Tibial artery (tissue), 4 donors: ENCODE results near the gene ZSCAN9.

ENCODE experiments used
- DNase-seq, 2 donors: peaks; one replicate each; pipeline ENCODE4 v3.0.0-alpha.2; 2019
- H3K27ac ChIP-seq, 2 donors: fragments of 200-600 bp; sonication (generic) in 1 of 2; 1 replicate in 1 of 2; 2 replicates in 1 of 2; pipeline ENCODE4 v1.5.1; 2018 to 2019; ENCODE audit warnings: mild to moderate bottlenecking in 1 of 2
- H3K27me3 ChIP-seq, 2 donors: fragments of 200-600 bp; sonication (generic) in 1 of 2; one replicate each; pipeline versions ENCODE4 v1.5.1 to v1.6.0; 2016 to 2019
- H3K36me3 ChIP-seq, 3 donors: fragments of 200-600 bp; sonication (generic) in 2 of 3; one replicate each; pipeline ENCODE4 v1.5.1; 2016 to 2019; ENCODE audit warnings: mild to moderate bottlenecking in 2 of 3
- H3K4me1 ChIP-seq, 4 donors: fragments of 200-600 bp; sonication (generic) in 2 of 4; 1 replicate in 3 of 4; 2 replicates in 1 of 4; pipeline ENCODE4 v1.5.1; 2016 to 2019
- H3K4me3 ChIP-seq, 2 donors: fragments of 200-600 bp; sonication (generic) in 1 of 2; 1 replicate in 1 of 2; 2 replicates in 1 of 2; pipeline ENCODE4 v1.5.1; 2018 to 2019; ENCODE audit warnings: mild to moderate bottlenecking in 2 of 2
- H3K9me3 ChIP-seq, 3 donors: fragments of 200-600 bp; sonication (generic) in 1 of 3; one replicate each; pipeline ENCODE4 v1.5.1; 2016 to 2019
- CTCF ChIP-seq, 2 experiments: fragments of 200-600 bp in 1 of 2; fragments of 450-650 bp in 1 of 2; IDR thresholded peaks; one replicate each; pipeline ENCODE4 v1.5.1; 2017 to 2019; ENCODE audit warnings: antibody characterized with exemption in 2 of 2, mild to moderate bottlenecking in 1 of 2, moderate library complexity in 1 of 2
- intact Hi-C: fragments of 100-400 bp; cut with DNase I; formaldehyde crosslinking; loops from one replicate; pipeline ENCODE4 v1.15.0; 2023; ENCODE audit warnings: low total_unique reads

The ZSCAN9 gene

GRCh38 chr6:28208111-28208659 lies 16.9 kb upstream of the ZSCAN9 start:
- DNase-seq, result no peak
- intact Hi-C loops, result no loop called here
- H3K4me3 ChIP-seq, result peak overlapping the region; percentile 7 to 27

GRCh38 chr6:28209753-28210535 lies 15.1 kb upstream of the ZSCAN9 start:
- Histone ChIP-seq H3K4me1 (peaks cover 0 to 26% (median 10%) of the 10 kb centered on the region in 4 donors), H3K4me3 (no peak overlapping the region), H3K27me3 (peaks cover 0 to 80% of the 10 kb centered on the region in 2 donors), H3K9me3 (no peaks in the 10 kb centered on the region), H3K27ac (no peak overlapping the region), H3K36me3 (no peaks in the 10 kb centered on the region)
- intact Hi-C loops, result loop anchor here (10.0 kb wide), 1 partner anchor 65 kb away; the partner anchor contains the start of gene ZKSCAN8
- no peak for TF ChIP-seq CTCF (IDR thresholded peaks at IDR 0.05)
- DNase-seq, result no peak

More at GRCh38 chr6:28208111-28208659, 16.9 kb upstream of the ZSCAN9 start:
- Histone ChIP-seq H3K36me3 (no peaks in the 10 kb centered on the region), H3K9me3 (peaks cover 0 to 9% (median 9%) of the 10 kb centered on the region in 3 donors), H3K4me1 (peaks cover 0 to 25% (median 10%) of the 10 kb centered on the region in 4 donors), H3K27me3 (peaks cover 0 to 72% of the 10 kb centered on the region in 2 donors), H3K27ac (no peak overlapping the region)
- no peak for TF ChIP-seq CTCF (IDR thresholded peaks at IDR 0.05)

- intact Hi-C loops, result loop anchor here (10.0 kb wide), 1 partner anchor 67 kb away; the partner anchor contains the start of gene ZKSCAN8
- H3K36me3 ChIP-seq, result no peaks in the 10 kb centered on the region
- peaks cover 0 to 26% (median 10%) of the 10 kb centered on the region in 4 donors for H3K4me1 ChIP-seq
- H3K9me3 ChIP-seq, result no peaks in the 10 kb centered on the region
- TF ChIP-seq CTCF (IDR thresholded peaks at IDR 0.05), result no peak
- H3K27me3 ChIP-seq, result peaks cover 0 to 82% of the 10 kb centered on the region in 2 donors
- H3K4me3 ChIP-seq, result peak overlapping the region in 1 of 2 donors; percentile 42
- no peak overlapping the region for H3K27ac ChIP-seq
- DNase-seq, result no peak
Measured at GRCh38 chr6:28211840-28212509, 13.1 kb upstream of the ZSCAN9 start.

- no peak for DNase-seq
- H3K4me3 ChIP-seq, result peak overlapping the region; percentile 9 to 42
Measured at GRCh38 chr6:28212510-28213212, 12.4 kb upstream of the ZSCAN9 start.

More at GRCh38 chr6:28212510-28213212, 12.4 kb upstream of the ZSCAN9 start:
- peaks cover 0 to 75% of the 10 kb centered on the region in 2 donors for H3K27me3 ChIP-seq
- intact Hi-C loops, result loop anchor here (10.0 kb wide), 1 partner anchor 68 kb away; the partner anchor contains the start of gene ZKSCAN8
- no peaks in the 10 kb centered on the region for H3K36me3 ChIP-seq
- H3K9me3 ChIP-seq, result no peaks in the 10 kb centered on the region
- H3K4me1 ChIP-seq, result peaks cover 0 to 21% (median 7%) of the 10 kb centered on the region in 4 donors
- no peak overlapping the region for H3K27ac ChIP-seq
- TF ChIP-seq CTCF (IDR thresholded peaks at IDR 0.05), result no peak
